NCI-H1092 (cell line): ENCODE data around the gene EVX2.

Experiments
- DNase-seq: peaks from one replicate; lab custom pipeline; 2025; lab: John Stamatoyannopoulos, UW

Gene EVX2

GRCh38 chr2:176083796-176084261, at the start of gene EVX2:
EVX2 (minus strand) TSS chr2:176083962; CDS start chr2:176083776, 186 bp downstream.
- no peak for DNase-seq

GRCh38 chr2:176133389-176133788, 49.6 kb upstream of the EVX2 start:
- no peak for DNase-seq

GRCh38 chr2:176132205-176133171, 48.7 kb upstream of the EVX2 start:
- no peak for DNase-seq

GRCh38 chr2:176131848-176132158, 48.0 kb upstream of the EVX2 start:
- DNase-seq: no peak

- no peak for DNase-seq
Measured at GRCh38 chr2:176130957-176131847, 47.4 kb upstream of the EVX2 start.

GRCh38 chr2:176130147-176130956, 46.6 kb upstream of the EVX2 start:
- DNase-seq: no peak

- DNase-seq: no peak
Measured at GRCh38 chr2:176129813-176130146, 46.0 kb upstream of the EVX2 start.

GRCh38 chr2:176128982-176129796, 45.4 kb upstream of the EVX2 start, which contains the start of gene HOXD8:
HOXD8 (plus strand) TSS chr2:176129705; CDS start chr2:176130367, 662 bp downstream.
- DNase-seq: peak; percentile 69

GRCh38 chr2:176128172-176128981, 44.6 kb upstream of the EVX2 start:
- no peak for DNase-seq

- DNase-seq: no peak
Measured at GRCh38 chr2:176127774-176128072, 44.0 kb upstream of the EVX2 start.

GRCh38 chr2:176126929-176127773, 43.4 kb upstream of the EVX2 start:
- DNase-seq: peak; percentile 58

GRCh38 chr2:176125772-176126054, 42.0 kb upstream of the EVX2 start:
- no peak for DNase-seq

- no peak for DNase-seq
Measured at GRCh38 chr2:176124947-176125771, 41.4 kb upstream of the EVX2 start.

- no peak for DNase-seq
Measured at GRCh38 chr2:176124110-176124946, 40.6 kb upstream of the EVX2 start.

GRCh38 chr2:176123411-176124109, 39.8 kb upstream of the EVX2 start:
- no peak for DNase-seq

- peak; percentile 50 for DNase-seq
Measured at GRCh38 chr2:176122683-176123410, 39.1 kb upstream of the EVX2 start, which contains the start of gene HOXD9. HOXD9 (plus strand) TSS chr2:176122719; CDS start chr2:176122769, 50 bp downstream.
